Measurements from ENCODE around the gene GPS1.
"Not testable (repeated sequence)": the region's sequence is repeated elsewhere in the genome, so short reads cannot be mapped to it uniquely, and the experiment has no call there.

The GPS1 gene

GRCh38 chr17:82029391-82029790, 22.3 kb upstream of the GPS1 start:
- no peak for DNase-seq

- DNase-seq, result no peak
These were observed 21.7 kb upstream of the GPS1 start for GRCh38 chr17:82029990-82030469.

- DNase-seq, result peak; percentile 75
These were observed 21.0 kb upstream of the GPS1 start for GRCh38 chr17:82030470-82031302.

- no peak for DNase-seq
These were observed 20.3 kb upstream of the GPS1 start, which contains the start of gene RAC3 for GRCh38 chr17:82031303-82031884. Gene RAC3 (plus strand): TSS chr17:82031678. CDS start chr17:82031762, 84 bp downstream.

- no peak for DNase-seq
These were observed 19.6 kb upstream of the GPS1 start for GRCh38 chr17:82031885-82032627.

- no peak for DNase-seq
These were observed 18.2 kb upstream of the GPS1 start for GRCh38 chr17:82033359-82034085.

GRCh38 chr17:82034371-82035011, 17.2 kb upstream of the GPS1 start:
- DNase-seq, result no peak

GRCh38 chr17:82035488-82035887, 16.2 kb upstream of the GPS1 start:
- DNase-seq, result no peak

GRCh38 chr17:82035956-82036633, 15.6 kb upstream of the GPS1 start:
- no peak for DNase-seq

GRCh38 chr17:82036634-82037091, 15.0 kb upstream of the GPS1 start:
- DNase-seq, result no peak

- peak; percentile 79 for DNase-seq
These were observed 14.4 kb upstream of the GPS1 start, which contains the start of gene DCXR for GRCh38 chr17:82037092-82037888. Gene DCXR (minus strand): TSS chr17:82037697. CDS start chr17:82037682, 15 bp downstream.

- DNase-seq, result no peak
These were observed 13.9 kb upstream of the GPS1 start for GRCh38 chr17:82037889-82038195.

- not testable (repeated sequence) for DNase-seq
These were observed 12.8 kb upstream of the GPS1 start for GRCh38 chr17:82038796-82039409.

- DNase-seq, result no peak
These were observed 11.9 kb upstream of the GPS1 start for GRCh38 chr17:82039695-82040299.

GRCh38 chr17:82041144-82041814, 10.4 kb upstream of the GPS1 start:
- no peak for DNase-seq

- no peak for DNase-seq
These were observed 9.0 kb upstream of the GPS1 start for GRCh38 chr17:82042649-82043048.

- DNase-seq, result no peak
These were observed 8.2 kb upstream of the GPS1 start for GRCh38 chr17:82043507-82043906.

GRCh38 chr17:82045936-82046484, 5.7 kb upstream of the GPS1 start:
- DNase-seq, result no peak

GRCh38 chr17:82046903-82047302, 4.8 kb upstream of the GPS1 start:
- no peak for DNase-seq
